HFF-Myc (cell line): ENCODE results near the gene IRS2.

Source experiments
- DNase-seq: peaks from one replicate; pipeline ENCODE4 v3.0.0-alpha.2; 2011; ENCODE audit warnings: low read depth; ENCODE audit errors: extremely low read depth
- H3K4me3 ChIP-seq: replicated peaks from 2 replicates; pipeline ENCODE4 v1.5.1; 2011; ENCODE audit warnings: low read depth, mild to moderate bottlenecking, control low read depth, low read length
- CTCF ChIP-seq: IDR thresholded peaks from 2 replicates; pipeline ENCODE4 v1.5.1; 2012; ENCODE audit warnings: mild to moderate bottlenecking, low read depth, low read length, control low read depth; ENCODE audit errors: missing control alignments

Gene IRS2

DNA sequence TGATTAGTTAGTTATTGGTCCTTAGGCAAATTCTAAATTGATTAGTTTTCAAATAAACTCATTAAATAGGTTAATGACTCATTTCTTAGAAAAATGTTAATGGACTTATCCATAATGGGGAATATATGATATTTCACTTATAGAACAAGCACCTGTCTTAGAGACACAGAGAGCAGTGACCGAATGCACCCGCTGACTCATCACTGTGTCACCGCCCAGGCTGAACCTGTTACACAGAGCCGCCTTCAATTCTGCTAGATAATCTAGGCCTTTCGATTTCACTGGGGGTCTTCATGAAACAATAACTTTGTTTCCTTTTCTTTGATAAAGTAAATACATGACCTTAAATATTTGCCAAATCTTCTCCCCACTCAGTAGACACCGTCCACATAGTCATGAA lies 13.1 kb downstream of the IRS2 start:
- DNase-seq: no peak
- H3K4me3 ChIP-seq: no peak overlapping the region
- TF ChIP-seq CTCF: no peak

DNA sequence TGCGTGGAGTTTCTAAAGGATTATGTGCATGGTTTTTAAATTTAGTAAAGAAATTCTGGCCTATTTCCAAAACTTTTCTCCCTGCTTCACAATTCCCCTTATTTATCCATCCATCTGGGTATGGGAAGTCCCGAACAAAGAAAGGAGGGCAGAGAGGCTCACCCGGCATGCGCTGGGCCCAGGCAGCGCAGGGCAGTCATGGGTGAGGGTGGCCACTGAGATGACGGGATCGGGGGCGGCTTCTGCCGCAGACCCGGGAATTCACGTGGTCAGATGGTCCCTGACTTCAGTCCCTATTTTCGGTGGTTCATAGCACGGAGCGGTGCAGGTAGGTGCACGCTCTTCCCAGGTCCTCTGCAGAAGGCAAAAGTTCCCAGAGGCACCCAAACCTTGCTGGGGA lies 14.5 kb downstream of the IRS2 start:
- no peak for DNase-seq
- H3K4me3 ChIP-seq: no peak overlapping the region
- no peak for TF ChIP-seq CTCF

GRCh38 chr13:109770436-109770835 lies 15.9 kb downstream of the IRS2 start:
- TF ChIP-seq CTCF: no peak
- DNase-seq: no peak
- no peak overlapping the region for H3K4me3 ChIP-seq

GRCh38 chr13:109769921-109770320 lies 16.5 kb downstream of the IRS2 start:
- no peak for DNase-seq
- no peak for TF ChIP-seq CTCF
- no peak overlapping the region for H3K4me3 ChIP-seq

DNA sequence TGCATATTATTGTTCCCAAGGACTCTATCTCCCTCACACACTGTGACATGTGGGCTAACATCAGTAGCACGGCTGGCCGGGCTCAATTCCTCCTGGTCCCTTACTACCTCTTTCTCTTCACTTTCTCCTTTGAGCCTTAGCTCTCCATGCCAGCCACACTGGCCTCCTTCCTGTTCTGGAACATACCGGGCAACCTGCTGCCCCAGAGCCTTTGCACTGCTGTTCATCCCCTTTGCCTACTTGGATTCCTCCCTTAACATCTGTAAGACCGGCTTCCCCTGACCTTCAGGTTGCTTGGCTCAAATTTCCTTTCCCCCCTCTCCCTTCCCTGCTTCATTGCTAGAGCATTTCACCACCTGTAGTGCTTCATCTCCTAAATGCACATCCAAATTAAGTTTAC lies 17.1 kb downstream of the IRS2 start:
- H3K4me3 ChIP-seq: no peak overlapping the region
- no peak for TF ChIP-seq CTCF
- no peak for DNase-seq

DNA sequence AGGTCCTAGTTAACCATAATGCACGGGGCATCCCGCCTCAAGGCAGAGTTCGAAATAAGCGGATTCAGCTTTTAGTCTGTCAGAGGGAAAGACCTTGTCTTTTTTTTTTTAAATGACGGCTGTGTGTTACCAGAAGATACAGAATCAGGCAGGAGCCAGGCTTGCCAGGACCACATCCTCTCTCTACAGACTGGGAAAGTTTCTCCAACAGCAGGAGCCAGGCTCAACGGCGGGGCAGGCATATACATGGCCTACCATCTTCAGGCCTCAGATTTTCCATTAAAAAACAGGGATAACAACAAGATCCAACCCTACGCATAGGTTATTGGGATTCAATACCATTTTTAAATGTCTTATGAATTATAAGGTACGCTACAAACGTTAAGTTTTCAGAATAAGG lies 17.8 kb downstream of the IRS2 start:
- H3K4me3 ChIP-seq: no peak overlapping the region
- no peak for DNase-seq
- TF ChIP-seq CTCF: no peak

DNA sequence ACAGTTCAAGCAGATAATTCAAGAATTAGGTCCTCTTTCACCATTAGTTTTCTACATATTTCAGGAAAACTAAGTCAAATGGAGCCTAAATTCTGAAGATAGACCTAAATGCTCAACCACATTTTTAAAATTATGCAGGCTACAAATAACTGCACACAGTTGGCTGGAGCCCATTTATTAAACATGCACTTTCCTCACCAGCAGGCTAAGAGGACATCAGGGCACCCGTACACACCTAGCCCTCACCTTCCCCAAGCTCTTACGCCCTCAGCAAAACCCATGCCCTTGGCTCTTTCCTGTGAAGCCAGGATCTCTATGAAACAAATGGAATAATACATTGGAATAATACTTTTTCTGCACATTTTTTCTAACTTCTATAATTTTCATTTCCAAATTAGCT lies 18.2 kb downstream of the IRS2 start:
- no peak for DNase-seq
- no peak for TF ChIP-seq CTCF
- no peak overlapping the region for H3K4me3 ChIP-seq
